Erythroblast (primary cell): Measurements from ENCODE around the gene AMPH.

ENCODE experiments used
- GATA1 ChIP-seq: IDR thresholded peaks from 2 replicates; pipeline ENCODE4 v1.6.1; 2011; ENCODE audit warnings: low read depth, mild to moderate bottlenecking, control low read depth, low read length, moderate library complexity
- POLR2A ChIP-seq: IDR thresholded peaks from 2 replicates; pipeline ENCODE4 v1.6.1; 2011; ENCODE audit warnings: mild to moderate bottlenecking, low read length

- TF ChIP-seq POLR2A (no peak), GATA1 (no peak)
These were observed 76.6 kb downstream of the AMPH start for GRCh38 chr7:38554586-38554985.
